ENCODE results near the gene AGAP3. TPM values are rescaled to one million over a fixed set of nuclear protein-coding genes. Genes with fewer than 3 reads are reported as not detected.

AGAP3 gene
- total RNA-seq, 1 donor from 2014 or later = 77.8 TPM

- no peak for DNase-seq (ENCODE audit: low spot score)
- Mint-ChIP-seq H3K36me3 (ENCODE audit: low read depth) (no peaks in the 10 kb centered on the region), H3K27me3 (ENCODE audit: low read depth) (no peaks in the 10 kb centered on the region), H3K4me3 (ENCODE audit: unreplicated experiment) (no peak overlapping the region), H3K4me1 (ENCODE audit: low read depth) (peaks cover 24% of the 10 kb centered on the region), H3K9me3 (ENCODE audit: low read depth) (no peaks in the 10 kb centered on the region), H3K27ac (ENCODE audit: unreplicated experiment) (no peak overlapping the region)
- TF ChIP-seq CTCF (IDR thresholded peaks at IDR 0.05) = no peak
Measured at GRCh38 chr7:151102991-151103390, 16.7 kb downstream of the AGAP3 start.

GRCh38 chr7:151103973-151104372 is 17.7 kb downstream of the AGAP3 start:
- H3K36me3 Mint-ChIP-seq (ENCODE audit: low read depth) = no peaks in the 10 kb centered on the region
- H3K4me1 Mint-ChIP-seq (ENCODE audit: low read depth) = peaks cover 24% of the 10 kb centered on the region
- DNase-seq (ENCODE audit: low spot score) = no peak
- no peak for TF ChIP-seq CTCF (IDR thresholded peaks at IDR 0.05)
- no peaks in the 10 kb centered on the region for H3K9me3 Mint-ChIP-seq (ENCODE audit: low read depth)
- no peak overlapping the region for H3K4me3 Mint-ChIP-seq (ENCODE audit: unreplicated experiment)
- H3K27me3 Mint-ChIP-seq (ENCODE audit: low read depth) = no peaks in the 10 kb centered on the region
- H3K27ac Mint-ChIP-seq (ENCODE audit: unreplicated experiment) = no peak overlapping the region

GRCh38 chr7:151104411-151105235 is 18.3 kb downstream of the AGAP3 start:
- Mint-ChIP-seq H3K27ac (ENCODE audit: unreplicated experiment) (peak overlapping the region; percentile 89), H3K4me3 (ENCODE audit: unreplicated experiment) (peak overlapping the region; percentile 33), H3K36me3 (ENCODE audit: low read depth) (no peaks in the 10 kb centered on the region), H3K4me1 (ENCODE audit: low read depth) (peaks cover 27% of the 10 kb centered on the region), H3K9me3 (ENCODE audit: low read depth) (no peaks in the 10 kb centered on the region), H3K27me3 (ENCODE audit: low read depth) (no peaks in the 10 kb centered on the region)
- TF ChIP-seq CTCF (IDR thresholded peaks at IDR 0.05) = no peak
- no peak for DNase-seq (ENCODE audit: low spot score)

- Mint-ChIP-seq H3K9me3 (ENCODE audit: low read depth) (no peaks in the 10 kb centered on the region), H3K36me3 (ENCODE audit: low read depth) (no peaks in the 10 kb centered on the region), H3K27ac (ENCODE audit: unreplicated experiment) (no peak overlapping the region), H3K4me3 (ENCODE audit: unreplicated experiment) (no peak overlapping the region), H3K4me1 (ENCODE audit: low read depth) (peaks cover 31% of the 10 kb centered on the region), H3K27me3 (ENCODE audit: low read depth) (no peaks in the 10 kb centered on the region)
- no peak for DNase-seq (ENCODE audit: low spot score)
- no peak for TF ChIP-seq CTCF (IDR thresholded peaks at IDR 0.05)
Measured at GRCh38 chr7:151107882-151108281, 21.6 kb downstream of the AGAP3 start.

GRCh38 chr7:151109094-151110048 is 23.1 kb downstream of the AGAP3 start:
- no peak overlapping the region for H3K27ac Mint-ChIP-seq (ENCODE audit: unreplicated experiment)
- no peak for TF ChIP-seq CTCF (IDR thresholded peaks at IDR 0.05)
- H3K4me1 Mint-ChIP-seq (ENCODE audit: low read depth) = peaks cover 38% of the 10 kb centered on the region
- no peak for DNase-seq (ENCODE audit: low spot score)
- H3K4me3 Mint-ChIP-seq (ENCODE audit: unreplicated experiment) = no peak overlapping the region
- no peaks in the 10 kb centered on the region for H3K27me3 Mint-ChIP-seq (ENCODE audit: low read depth)
- no peaks in the 10 kb centered on the region for H3K36me3 Mint-ChIP-seq (ENCODE audit: low read depth)
- no peaks in the 10 kb centered on the region for H3K9me3 Mint-ChIP-seq (ENCODE audit: low read depth)

All from chondrocyte (in vitro differentiated cells).